ENCODE measurements around the gene PHLDA3. TPM values are rescaled to one million over a fixed set of nuclear protein-coding genes. Genes with fewer than 3 reads are reported as not detected.

Gene PHLDA3
- total RNA-seq, 2 experiments from 2014 or later = 0.45 to 0.71 TPM

- POLR2A ChIA-PET = no interaction called here
- no peaks in the 10 kb centered on the region for H3K36me3 Mint-ChIP-seq (ENCODE audit: low read depth)
- ATAC-seq (ENCODE audit: poor library complexity) (no peak), DNase-seq (no peak)
- no peaks in the 10 kb centered on the region for H3K9me3 ChIP-seq (ENCODE audit: control insufficient read depth in 1 of 2, insufficient read depth in 1 of 2, low read length in 2 of 2)
- H3K4me3 ChIP-seq (ENCODE audit: low read length) = no peak overlapping the region
- CTCF ChIA-PET = no interaction called here
- H3K4me1 Mint-ChIP-seq (ENCODE audit: low read depth) = no peaks in the 10 kb centered on the region
- no peak overlapping the region for H3K27ac ChIP-seq (ENCODE audit: low read depth in 1 of 2, low read length in 2 of 2)
- no peaks in the 10 kb centered on the region for H3K36me3 ChIP-seq (ENCODE audit: insufficient read depth, low read length)
- H3K4me1 ChIP-seq (ENCODE audit: insufficient read depth, low read length) = no peaks in the 10 kb centered on the region
- intact Hi-C loops (cut with DNase I, micrococcal nuclease) = no loop called here
- H3K27ac Mint-ChIP-seq = no peak overlapping the region
- no peaks in the 10 kb centered on the region for H3K9me3 Mint-ChIP-seq
- H3K27me3 Mint-ChIP-seq = peaks cover 23% of the 10 kb centered on the region
- no peak overlapping the region for H3K4me3 Mint-ChIP-seq
- H3K27me3 ChIP-seq (ENCODE audit: control insufficient read depth in 1 of 2, insufficient read depth in 2 of 2, low read length in 2 of 2) = no peaks in the 10 kb centered on the region
- TF ChIP-seq CTCF (IDR thresholded peaks at IDR 0.05) = no peak
Observed at GRCh38 chr1:201426479-201427310, 42.3 kb downstream of the PHLDA3 start.

- no peaks in the 10 kb centered on the region for H3K36me3 Mint-ChIP-seq (ENCODE audit: low read depth)
- Histone ChIP-seq H3K4me3 (ENCODE audit: low read length) (no peak overlapping the region), H3K4me1 (ENCODE audit: insufficient read depth, low read length) (no peaks in the 10 kb centered on the region), H3K27ac (ENCODE audit: low read depth in 1 of 2, low read length in 2 of 2) (no peak overlapping the region), H3K27me3 (ENCODE audit: control insufficient read depth in 1 of 2, insufficient read depth in 2 of 2, low read length in 2 of 2) (peaks cover 0 to 4% of the 10 kb centered on the region in 2 experiments), H3K36me3 (ENCODE audit: insufficient read depth, low read length) (no peaks in the 10 kb centered on the region), H3K9me3 (ENCODE audit: control insufficient read depth in 1 of 2, insufficient read depth in 1 of 2, low read length in 2 of 2) (no peaks in the 10 kb centered on the region)
- POLR2A ChIA-PET = no interaction called here
- H3K27ac Mint-ChIP-seq = no peak overlapping the region
- intact Hi-C loops (cut with DNase I, micrococcal nuclease) = no loop called here
- no peaks in the 10 kb centered on the region for H3K9me3 Mint-ChIP-seq
- H3K4me1 Mint-ChIP-seq (ENCODE audit: low read depth) = no peaks in the 10 kb centered on the region
- DNase-seq (no peak), ATAC-seq (ENCODE audit: poor library complexity) (no peak)
- TF ChIP-seq CTCF (IDR thresholded peaks at IDR 0.05) = no peak
- H3K4me3 Mint-ChIP-seq = no peak overlapping the region
- CTCF ChIA-PET = no interaction called here
- H3K27me3 Mint-ChIP-seq = peaks cover 10% of the 10 kb centered on the region
Observed at GRCh38 chr1:201424146-201424545, 44.8 kb downstream of the PHLDA3 start.

GRCh38 chr1:201423655-201424054 is 45.3 kb downstream of the PHLDA3 start:
- ATAC-seq (ENCODE audit: poor library complexity) (no peak), DNase-seq (no peak)
- Mint-ChIP-seq H3K27me3 (peaks cover 5% of the 10 kb centered on the region), H3K4me3 (no peak overlapping the region), H3K4me1 (ENCODE audit: low read depth) (no peaks in the 10 kb centered on the region), H3K36me3 (ENCODE audit: low read depth) (no peaks in the 10 kb centered on the region), H3K9me3 (no peaks in the 10 kb centered on the region), H3K27ac (no peak overlapping the region)
- H3K4me3 ChIP-seq (ENCODE audit: low read length) = no peak overlapping the region
- intact Hi-C loops (cut with DNase I, micrococcal nuclease) = no loop called here
- H3K27me3 ChIP-seq (ENCODE audit: control insufficient read depth in 1 of 2, insufficient read depth in 2 of 2, low read length in 2 of 2) = peaks cover 0 to 4% of the 10 kb centered on the region in 2 experiments
- H3K9me3 ChIP-seq (ENCODE audit: control insufficient read depth in 1 of 2, insufficient read depth in 1 of 2, low read length in 2 of 2) = no peaks in the 10 kb centered on the region
- TF ChIP-seq CTCF (IDR thresholded peaks at IDR 0.05) = no peak
- H3K36me3 ChIP-seq (ENCODE audit: insufficient read depth, low read length) = no peaks in the 10 kb centered on the region
- ChIA-PET CTCF (no interaction called here), POLR2A (no interaction called here)
- no peaks in the 10 kb centered on the region for H3K4me1 ChIP-seq (ENCODE audit: insufficient read depth, low read length)
- no peak overlapping the region for H3K27ac ChIP-seq (ENCODE audit: low read depth in 1 of 2, low read length in 2 of 2)
